ENCODE results near the gene KCND1. TPM values are rescaled to one million over a fixed set of nuclear protein-coding genes. Genes with fewer than 3 reads are reported as not detected.

KCND1 gene
- total RNA-seq, result 0.43 and 0.48 TPM in 2 replicates

DNA sequence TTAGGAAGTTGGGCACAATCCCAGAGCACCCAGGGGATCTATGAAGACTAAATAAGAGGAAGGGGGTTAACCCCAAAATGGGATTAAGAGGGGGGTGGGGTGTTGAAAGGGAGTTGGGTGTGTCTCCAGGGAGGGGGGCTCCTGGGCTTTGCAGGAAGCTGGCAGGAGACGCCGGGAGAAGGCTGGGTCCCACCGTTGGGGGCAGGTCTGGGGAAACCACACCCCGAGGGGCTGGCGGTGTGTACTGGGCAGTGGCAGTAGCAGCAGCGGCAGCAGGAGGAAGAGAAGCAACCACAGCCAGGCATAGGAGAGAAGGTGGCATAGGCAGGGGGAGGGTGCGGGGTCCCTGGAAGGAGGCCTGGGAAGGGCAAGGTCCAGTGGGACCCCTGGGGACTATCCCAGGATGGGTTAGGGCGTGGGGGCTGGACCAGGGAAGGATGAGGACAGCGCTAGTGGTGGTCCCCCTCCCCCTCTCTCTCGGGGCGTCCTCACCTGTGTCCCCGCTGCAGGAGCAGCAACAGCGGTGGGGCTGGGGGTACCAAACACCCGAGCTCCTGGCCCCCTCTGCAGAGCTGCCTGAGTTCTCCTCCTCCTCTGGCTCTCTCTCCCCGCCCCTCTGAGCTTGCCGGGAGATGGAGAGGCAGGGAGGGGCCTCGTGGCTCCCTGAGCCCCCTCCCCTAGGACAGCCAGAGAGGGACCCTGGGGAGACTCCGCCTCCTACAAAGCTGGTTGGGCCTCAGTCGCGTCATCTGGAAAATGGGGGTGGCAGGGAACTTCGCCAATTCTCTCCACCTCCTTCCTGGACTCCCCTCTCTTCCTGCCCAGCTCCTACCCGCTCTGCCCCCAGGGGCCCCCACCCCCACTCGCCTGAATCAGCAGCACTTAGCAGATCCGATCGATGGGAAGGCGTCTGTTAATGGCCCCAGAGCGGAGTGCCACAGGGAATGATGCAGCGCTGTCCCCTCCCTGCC, at the start of gene KCND1:
KCND1 (minus strand) TSS at position 596 of the 971 bp plus-strand sequence. CDS start 1,573 bp downstream, outside the sequence.

DNA sequence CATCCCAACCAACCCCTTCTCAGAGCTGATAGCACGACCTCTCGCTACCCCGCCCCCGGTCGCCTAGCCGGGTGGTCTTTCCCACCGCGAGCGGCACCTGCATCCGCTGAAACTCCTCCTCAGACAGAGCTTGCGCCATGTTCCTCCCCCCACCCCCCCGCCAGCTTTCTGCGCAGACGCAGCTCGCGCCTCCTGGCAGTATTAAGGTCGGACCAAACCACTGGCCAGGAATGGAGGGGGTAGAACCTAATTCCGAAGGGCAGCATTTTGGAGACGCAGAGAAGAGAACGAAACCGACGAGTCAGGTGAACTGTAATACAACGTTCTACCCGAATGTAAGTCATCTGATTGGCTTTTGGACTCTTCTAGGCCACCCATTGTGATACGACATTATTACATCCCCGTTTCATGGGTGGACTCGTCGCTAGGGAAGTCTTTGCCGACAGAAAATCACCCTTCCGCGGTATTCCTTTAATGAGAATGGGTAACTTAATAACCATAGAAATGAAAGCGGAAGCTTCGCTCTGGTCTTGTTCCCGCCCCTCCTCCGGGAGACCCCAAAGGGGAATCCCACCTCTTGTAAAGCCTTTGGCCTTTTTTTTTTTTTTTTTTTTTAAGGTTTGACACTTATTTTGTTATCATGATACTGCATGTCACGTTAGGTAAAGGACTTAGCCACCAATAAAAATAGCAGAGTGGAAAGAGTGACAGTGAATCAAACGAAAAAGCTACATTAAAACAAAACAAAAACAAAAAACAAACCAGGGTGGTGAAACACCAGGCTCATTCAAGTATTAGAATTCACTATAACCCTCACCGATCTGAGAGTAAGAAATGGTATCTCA, 30.7 kb upstream of the KCND1 start, which contains the start of gene GRIPAP1:
GRIPAP1 (minus strand) TSS at position 174 of the 845 bp plus-strand sequence; CDS start at position 139, 35 bp downstream.

DNA sequence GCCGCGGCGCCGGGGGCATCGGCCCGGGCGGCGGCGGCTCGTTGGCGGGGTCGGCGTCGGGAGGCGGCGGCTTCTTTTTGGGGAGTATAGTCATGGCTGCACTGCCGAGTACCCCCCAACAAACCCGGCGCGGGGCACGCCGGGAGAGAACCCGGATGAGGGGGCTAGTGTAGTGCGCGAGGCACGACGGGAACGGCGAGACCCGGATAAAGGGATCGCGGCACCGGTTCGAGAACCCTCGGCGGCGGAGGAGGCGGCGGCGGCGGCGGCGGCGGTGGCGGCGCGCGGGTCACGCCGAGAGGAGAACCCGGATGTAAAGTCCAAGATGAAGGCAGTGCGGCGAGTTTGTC, 14.2 kb downstream of the KCND1 start, which contains the start of gene OTUD5:
OTUD5 (minus strand) TSS at position 131 of the 350 bp plus-strand sequence; CDS start at position 94, 37 bp downstream.

DNA sequence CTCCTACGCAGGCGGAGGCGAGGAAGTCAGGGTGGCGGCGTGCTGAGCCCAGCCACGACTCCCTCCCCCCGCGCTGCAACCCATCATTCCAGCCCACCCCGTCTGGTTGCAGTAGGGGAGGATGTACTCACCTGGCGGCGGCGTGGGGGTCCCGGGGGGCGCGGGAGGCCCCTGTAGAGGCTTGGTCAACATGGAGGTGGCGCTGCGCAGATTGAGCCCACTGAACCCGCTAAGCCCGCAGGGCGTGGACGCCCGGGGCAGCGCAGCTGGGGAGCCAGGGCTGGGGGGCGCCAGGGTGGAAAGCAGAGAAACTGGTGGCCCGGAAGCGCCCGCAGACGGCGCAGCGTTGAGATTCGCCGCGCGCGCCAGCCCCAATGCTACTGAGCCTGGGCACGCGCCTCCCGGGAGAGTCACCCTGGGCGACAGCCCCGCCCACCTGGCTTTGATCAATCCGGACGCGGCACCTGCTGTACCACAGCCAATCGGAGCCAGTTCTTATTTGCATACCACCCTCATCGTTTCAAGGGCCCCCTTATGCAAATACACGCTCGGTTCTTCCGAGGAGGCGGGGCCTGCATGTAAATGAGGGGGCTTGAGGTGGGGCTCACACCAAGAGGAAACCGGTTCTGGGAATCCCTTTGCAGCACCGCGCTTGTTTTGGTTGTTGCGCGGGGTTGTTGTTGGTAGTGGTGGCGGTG, 52.9 kb downstream of the KCND1 start, which contains the start of gene PIM2:
PIM2 (minus strand) TSS at position 382 of the 698 bp plus-strand sequence; CDS start at position 192, 190 bp downstream.

DNA sequence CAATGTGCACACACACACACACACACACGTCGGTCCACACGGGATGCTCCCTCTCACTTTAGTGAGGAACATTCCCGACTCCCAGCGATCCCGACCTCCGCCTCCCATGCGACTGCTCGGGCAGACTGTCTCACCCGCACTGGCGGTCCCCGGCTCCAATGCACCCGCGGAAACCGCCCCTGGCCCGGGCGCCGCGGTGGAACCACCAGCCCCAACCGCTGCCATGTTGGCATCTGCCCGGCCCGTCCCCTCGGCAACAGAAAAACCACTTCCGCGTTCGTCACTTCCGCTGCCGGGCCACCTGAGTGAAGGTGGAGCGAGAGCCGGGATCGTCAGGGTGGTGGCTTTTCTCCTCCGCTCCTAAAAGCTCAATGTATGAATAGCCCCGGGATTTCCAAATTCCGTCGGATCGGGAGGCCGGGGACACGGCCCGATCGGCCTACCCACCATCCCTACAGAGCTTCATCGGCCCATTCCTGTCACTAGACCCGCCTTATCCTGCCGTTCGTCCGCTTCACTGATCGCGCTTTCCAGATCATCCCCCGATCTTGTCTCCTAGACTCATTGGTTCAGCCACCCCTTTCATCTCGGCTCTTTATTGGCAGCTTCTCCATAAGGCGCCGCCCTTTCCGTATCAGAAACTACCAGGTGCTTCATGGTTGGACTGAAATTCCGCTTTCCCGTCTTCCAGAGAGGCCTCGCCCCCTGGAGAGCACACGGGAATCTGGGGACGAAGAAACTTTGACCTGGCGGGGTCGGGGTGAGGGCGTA, 60.0 kb downstream of the KCND1 start, which contains the start of gene SLC35A2:
SLC35A2 (minus strand) TSS at position 235 of the 771 bp plus-strand sequence; CDS start at position 225, 10 bp downstream.

Other genes with a start within 250 kb of the KCND1 start
- not detected in 2 replicates for gene GLOD5, start 210.1 kb downstream of the KCND1 start, total RNA-seq
- not detected in 2 replicates for gene GATA1, start 185.3 kb downstream of the KCND1 start, total RNA-seq
- gene HDAC6, start 169.8 kb downstream of the KCND1 start, total RNA-seq, result 31.3 and 36.9 TPM in 2 replicates
- not detected in 2 replicates for gene ERAS, start 145.3 kb downstream of the KCND1 start, total RNA-seq
- 0.21 and 2.9 TPM in 2 replicates for gene PCSK1N, start 136.2 kb downstream of the KCND1 start, total RNA-seq
- 52.1 and 53.1 TPM in 2 replicates for gene TIMM17B, start 74.1 kb downstream of the KCND1 start, total RNA-seq
- gene PQBP1, start 73.9 kb downstream of the KCND1 start, total RNA-seq, result 39.9 and 47.7 TPM in 2 replicates
- 16.8 and 28.0 TPM in 2 replicates for gene SLC35A2, start 60.2 kb downstream of the KCND1 start, total RNA-seq
- 11.3 and 12.0 TPM in 2 replicates for gene PIM2, start 52.8 kb downstream of the KCND1 start, total RNA-seq
- 21.9 and 22.6 TPM in 2 replicates for gene OTUD5, start 14.2 kb downstream of the KCND1 start, total RNA-seq
- 12.4 and 23.4 TPM in 2 replicates for gene GRIPAP1, start 30.4 kb upstream of the KCND1 start, total RNA-seq
- 11.1 and 28.4 TPM in 2 replicates for gene TFE3, start 71.5 kb upstream of the KCND1 start, total RNA-seq
- gene CCDC120, start 87.2 kb upstream of the KCND1 start, total RNA-seq, result 1.2 and 1.3 TPM in 2 replicates
- gene PRAF2, start 102.2 kb upstream of the KCND1 start, total RNA-seq, result 4.6 and 4.9 TPM in 2 replicates
- 33.0 and 37.4 TPM in 2 replicates for gene WDR45, start 108.0 kb upstream of the KCND1 start, total RNA-seq
- 17.1 and 22.2 TPM in 2 replicates for gene GPKOW, start 151.9 kb upstream of the KCND1 start, total RNA-seq
- gene MAGIX, start 190.9 kb upstream of the KCND1 start, total RNA-seq, result 3.0 and 4.1 TPM in 2 replicates
- gene PLP2, start 200.1 kb upstream of the KCND1 start, total RNA-seq, result 14.7 and 24.3 TPM in 2 replicates
- gene PRICKLE3, start 214.5 kb upstream of the KCND1 start, total RNA-seq, result 16.4 and 28.1 TPM in 2 replicates
- gene SYP, start 228.3 kb upstream of the KCND1 start, total RNA-seq, result not detected in 2 replicates